Endothelial cell of umbilical vein (primary cell): ENCODE results near the gene EXOC3. TPM values are rescaled to one million over a fixed set of nuclear protein-coding genes. Genes with fewer than 3 reads are reported as not detected.

Experiments
- BruUV-seq: library from RNA; stranded (reverse); fragments of 400-500 nt; replicated peaks from 2 replicates; lab custom pipeline; 2021; lab: Mats Ljungman, UMichigan
- CTCF ChIA-PET: fragments of 300-600, 350-600 bp; sonication (Branson Sonifier 250); formaldehyde crosslinking; loops from one replicate; lab custom pipeline; 2021; ENCODE audit warnings: antibody characterized with exemption, inconsistent platforms; lab: Charles Lee
- POLR2A ChIA-PET: fragments of 300-600, 350-600 bp; sonication (Branson Sonifier 250); formaldehyde crosslinking; loops from one replicate; lab custom pipeline; 2021; ENCODE audit warnings: antibody characterized with exemption, inconsistent platforms; lab: Charles Lee
- DNase-seq: peaks from one replicate; pipeline ENCODE4 v3.0.0-alpha.2; 2011; ENCODE audit warnings: low read depth, low spot score
- FAIRE-seq: peaks from 2 replicates; lab custom pipeline; 2011; peaks lifted over from hg19 to GRCh38; lab: Jason Lieb, UNC
- H2AFZ ChIP-seq: 2 replicates; pipeline ENCODE4 v1.6.0; 2012; ENCODE audit warnings: low read depth, low read length, control low read depth, inconsistent platforms
- H3K27ac ChIP-seq: 2 replicates; pipeline ENCODE4 v1.5.1; 2011; ENCODE audit warnings: low read depth, mild to moderate bottlenecking, control low read depth, low read length, moderate library complexity; ENCODE audit not compliant: insufficient read depth
- H3K27me3 ChIP-seq, 2 experiments: 2 replicates each; pipeline versions ENCODE4 v1.6.0 to v1.6.1; 2011; ENCODE audit warnings: low read length in 2 of 2, mixed read lengths in 1 of 2; ENCODE audit not compliant: control insufficient read depth in 2 of 2, insufficient read depth in 2 of 2
- H3K36me3 ChIP-seq, 2 experiments: 2 replicates in 1 of 2; 3 replicates in 1 of 2; pipeline ENCODE4 v1.5.1; 2011; ENCODE audit warnings: low read length in 2 of 2, mild to moderate bottlenecking in 1 of 2, moderate library complexity in 1 of 2; ENCODE audit not compliant: control insufficient read depth in 2 of 2, insufficient read depth in 2 of 2; ENCODE audit errors: extremely low read depth in 1 of 2
- H3K4me1 ChIP-seq: 3 replicates; pipeline ENCODE4 v1.5.1; 2011; ENCODE audit warnings: mild to moderate bottlenecking, low read length; ENCODE audit not compliant: control insufficient read depth, insufficient read depth; ENCODE audit errors: extremely low read depth
- H3K4me2 ChIP-seq: 2 replicates; pipeline ENCODE4 v1.6.1; 2011; ENCODE audit warnings: low read length, control low read depth, mixed read lengths; ENCODE audit not compliant: insufficient read depth
- H3K4me3 ChIP-seq, 3 experiments: fragments of 200-600 bp in 1 of 3; sonication (generic), shearing (Covaris generic) in 1 of 3; replicated peaks in 1 of 3; 2 replicates each; pipeline ENCODE4 v1.5.1; 2011 to 2016; ENCODE audit warnings: control low read depth in 3 of 3, low read length in 3 of 3, mild to moderate bottlenecking in 2 of 3, inconsistent platforms in 1 of 3, low read depth in 1 of 3, moderate library complexity in 1 of 3; ENCODE audit not compliant: insufficient read depth in 1 of 3
- H3K79me2 ChIP-seq: 2 replicates; pipeline ENCODE4 v1.6.0; 2012; ENCODE audit warnings: low read length, inconsistent platforms; ENCODE audit not compliant: control insufficient read depth, insufficient read depth
- H3K9ac ChIP-seq: replicated peaks from 2 replicates; pipeline ENCODE3; 2011; ENCODE audit warnings: low read length, control low read depth; ENCODE audit not compliant: insufficient read depth; ENCODE audit errors: extremely low read depth
- H3K9me1 ChIP-seq: replicated peaks from 3 replicates; pipeline ENCODE4 v1.6.0; 2011; ENCODE audit warnings: mild to moderate bottlenecking, low read length; ENCODE audit not compliant: control insufficient read depth, insufficient read depth; ENCODE audit errors: extremely low read depth
- H3K9me3 ChIP-seq: replicated peaks from 2 replicates; pipeline ENCODE4 v1.5.1; 2012; ENCODE audit warnings: low read length, inconsistent platforms; ENCODE audit not compliant: control insufficient read depth, insufficient read depth
- H4K20me1 ChIP-seq: replicated peaks from 2 replicates; pipeline ENCODE3; 2011; ENCODE audit warnings: mild to moderate bottlenecking, low read length; ENCODE audit not compliant: control insufficient read depth, insufficient read depth; ENCODE audit errors: extremely low read depth
- EZH2 ChIP-seq: IDR thresholded peaks from 2 replicates; pipeline ENCODE4 v1.6.1; 2012; ENCODE audit warnings: borderline replicate concordance, low read depth, mild to moderate bottlenecking, moderate library complexity, low read length, inconsistent platforms; ENCODE audit not compliant: severe bottlenecking
- FOS ChIP-seq: IDR thresholded peaks from 2 replicates; pipeline ENCODE4 v1.6.1; 2011; ENCODE audit warnings: mild to moderate bottlenecking, low read length, moderate library complexity, borderline replicate concordance; ENCODE audit not compliant: insufficient read depth
- GATA2 ChIP-seq: IDR thresholded peaks from 2 replicates; pipeline ENCODE4 v1.7.0; 2011; ENCODE audit warnings: low read depth, mild to moderate bottlenecking, moderate library complexity, mixed read lengths, low read length; ENCODE audit not compliant: insufficient read length, insufficient read depth
- JUN ChIP-seq: IDR thresholded peaks from 2 replicates; pipeline ENCODE4 v1.6.1; 2011; ENCODE audit warnings: borderline replicate concordance, low read depth; ENCODE audit not compliant: insufficient read length, insufficient read depth
- MYC ChIP-seq: IDR thresholded peaks from one replicate; pipeline ENCODE4 v1.6.1; 2011; ENCODE audit warnings: mild to moderate bottlenecking, low read depth, low read length
- POLR2A ChIP-seq: IDR thresholded peaks from 2 replicates; pipeline ENCODE4 v1.6.1; 2012; ENCODE audit warnings: low read depth, mild to moderate bottlenecking, control low read depth, low read length
- POLR2AphosphoS5 ChIP-seq: IDR thresholded peaks from 2 replicates; pipeline ENCODE4 v1.6.1; 2012; ENCODE audit warnings: low read depth, mild to moderate bottlenecking, control low read depth, low read length, moderate library complexity; ENCODE audit not compliant: insufficient read depth
- dilution Hi-C: fragments of 300-500 bp; cut with MboI; formaldehyde crosslinking; loops from one replicate; pipeline ENCODE4 v1.15.0; 2019; ENCODE audit warnings: low sequenced_read_pairs; ENCODE audit not compliant: extremely low pct_ligation_motif_present
- intact Hi-C: fragments of 100-400 bp; cut with micrococcal nuclease; formaldehyde crosslinking; loops from one replicate; pipeline ENCODE4 v1.10.0; 2022
- polyA plus RNA-seq, 4 experiments: library from polyadenylated mRNA; depleted of rRNA in 3 of 4; stranded (reverse) in 3 of 4; unstranded in 1 of 4; fragments of >200 nt; gene quantifications; 2 replicates each; pipeline versions ENCODE4 v1.2.1 to v1.2.3, GENCODE V29; 2011 to 2012; ENCODE audit warnings: missing spikeins in 1 of 4
- total RNA-seq: library from RNA; stranded (reverse); gene quantifications from 2 replicates; pipeline ENCODE4 v1.2.3, GENCODE V29; 2021
- TF ChIP-seq, protein P1 (sequence below), 2 donors: IDR thresholded peaks; 1 replicate in 1 of 2; 2 replicates in 1 of 2; pipeline ENCODE4 v1.5.1; 2011; ENCODE audit warnings: low read length in 2 of 2, mild to moderate bottlenecking in 2 of 2, moderate library complexity in 2 of 2, control low read depth in 1 of 2, inconsistent platforms in 1 of 2, low read depth in 1 of 2; ENCODE audit not compliant: insufficient read depth in 1 of 2; ENCODE audit errors: extremely low read depth in 1 of 2
- TF ChIP-seq, protein P2 (sequence below): IDR thresholded peaks from 2 replicates; pipeline ENCODE4 v1.6.1; 2011; ENCODE audit not compliant: insufficient read depth, insufficient read length

Gene EXOC3
- total and polyA plus RNA-seq, 2 donors (not counting 3 experiments of a cell fraction or from before 2014, with no cell fraction given) = 26.4 to 52.9 TPM

DNA sequence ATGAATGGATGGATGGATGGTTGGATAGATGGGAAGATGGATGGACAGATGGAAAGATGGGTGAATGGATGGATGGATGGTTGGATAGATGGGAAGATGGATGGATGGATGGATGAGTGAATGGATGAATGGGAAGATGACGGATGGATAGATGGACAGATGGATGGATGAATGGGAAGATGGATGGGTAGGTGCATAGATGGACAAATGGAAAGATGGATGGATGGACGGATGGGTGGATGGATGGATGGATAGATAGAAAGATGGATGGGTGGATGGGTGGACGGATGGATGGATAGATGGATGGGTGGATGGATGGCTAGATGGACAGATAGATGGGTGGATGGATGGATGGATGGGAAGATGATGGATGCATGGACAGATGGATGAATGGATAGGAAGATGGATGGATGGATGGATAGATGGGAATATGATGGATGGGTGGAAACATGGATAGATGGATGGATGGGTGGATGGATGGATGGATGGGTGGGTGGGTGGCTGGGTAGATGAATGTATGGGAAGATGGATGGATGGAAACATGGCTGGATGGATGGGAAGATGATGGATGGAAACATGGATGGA, 16.5 kb upstream of the EXOC3 start:
- POLR2A ChIA-PET = no interaction called here
- CTCF ChIA-PET = interaction anchor here (0.6 to 1.9 kb wide), 12 partner anchors 11 to 238 kb away, joined by 3 to 39 read pairs (median 4); partner anchors contain the start of gene AHRR
- no peaks in the 10 kb centered on the region for H4K20me1 ChIP-seq
- FAIRE-seq (no peak), DNase-seq (no peak)
- no peaks in the 10 kb centered on the region for H3K27me3 ChIP-seq
- H3K9me3 ChIP-seq = no peaks in the 10 kb centered on the region
- H3K36me3 ChIP-seq = no peaks in the 10 kb centered on the region
- H3K4me3 ChIP-seq = no peak overlapping the region
- no peaks in the 10 kb centered on the region for H3K79me2 ChIP-seq
- BruUV-seq = no TSS peak
- no peak overlapping the region for H3K4me2 ChIP-seq
- TF ChIP-seq FOS (no peak), POLR2AphosphoS5 (no peak), GATA2 (no peak), POLR2A (no peak), JUN (no peak), MYC (no peak), EZH2 (no peak)
- TF ChIP-seq, protein P1, sequence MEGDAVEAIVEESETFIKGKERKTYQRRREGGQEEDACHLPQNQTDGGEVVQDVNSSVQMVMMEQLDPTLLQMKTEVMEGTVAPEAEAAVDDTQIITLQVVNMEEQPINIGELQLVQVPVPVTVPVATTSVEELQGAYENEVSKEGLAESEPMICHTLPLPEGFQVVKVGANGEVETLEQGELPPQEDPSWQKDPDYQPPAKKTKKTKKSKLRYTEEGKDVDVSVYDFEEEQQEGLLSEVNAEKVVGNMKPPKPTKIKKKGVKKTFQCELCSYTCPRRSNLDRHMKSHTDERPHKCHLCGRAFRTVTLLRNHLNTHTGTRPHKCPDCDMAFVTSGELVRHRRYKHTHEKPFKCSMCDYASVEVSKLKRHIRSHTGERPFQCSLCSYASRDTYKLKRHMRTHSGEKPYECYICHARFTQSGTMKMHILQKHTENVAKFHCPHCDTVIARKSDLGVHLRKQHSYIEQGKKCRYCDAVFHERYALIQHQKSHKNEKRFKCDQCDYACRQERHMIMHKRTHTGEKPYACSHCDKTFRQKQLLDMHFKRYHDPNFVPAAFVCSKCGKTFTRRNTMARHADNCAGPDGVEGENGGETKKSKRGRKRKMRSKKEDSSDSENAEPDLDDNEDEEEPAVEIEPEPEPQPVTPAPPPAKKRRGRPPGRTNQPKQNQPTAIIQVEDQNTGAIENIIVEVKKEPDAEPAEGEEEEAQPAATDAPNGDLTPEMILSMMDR (IDR thresholded peaks at IDR 0.05; ENCODE audit: extremely low read depth in 1 of 2, insufficient read depth in 1 of 2, low read depth in 1 of 2, low read length in 2 of 2) = no peak
- TF ChIP-seq, protein P2, sequence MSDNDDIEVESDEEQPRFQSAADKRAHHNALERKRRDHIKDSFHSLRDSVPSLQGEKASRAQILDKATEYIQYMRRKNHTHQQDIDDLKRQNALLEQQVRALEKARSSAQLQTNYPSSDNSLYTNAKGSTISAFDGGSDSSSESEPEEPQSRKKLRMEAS = no peak
- intact Hi-C loops = no loop called here
- H3K9me1 ChIP-seq = no peaks in the 10 kb centered on the region
- dilution Hi-C loops = no loop called here
- H3K27ac ChIP-seq = no peak overlapping the region
- no peak overlapping the region for H2AFZ ChIP-seq
- no peak overlapping the region for H3K9ac ChIP-seq
- no peaks in the 10 kb centered on the region for H3K4me1 ChIP-seq
